GM21390 (cell line): ENCODE measurements around the gene ACTA1.
"Not testable (repeated sequence)": the region's sequence is repeated elsewhere in the genome, so short reads cannot be mapped to it uniquely, and the experiment has no call there.

ENCODE experiments used
- ATAC-seq: cut with Tn5 transposase; IDR thresholded peaks from one replicate; pipeline ENCODE4 v1.9.1; 2021; ENCODE audit not compliant: unreplicated experiment

The ACTA1 gene

GRCh38 chr1:229434005-229434640 lies at the start of gene ACTA1:
TSS of gene ACTA1 (minus strand) at chr1:229434094. CDS start at chr1:229433115, 979 bp downstream.
- no peak for ATAC-seq

- ATAC-seq: no peak
Observed at GRCh38 chr1:229482511-229482910, 48.6 kb upstream of the ACTA1 start.

GRCh38 chr1:229480495-229480894 lies 46.6 kb upstream of the ACTA1 start:
- ATAC-seq: no peak

GRCh38 chr1:229479660-229480399 lies 45.9 kb upstream of the ACTA1 start:
- ATAC-seq: peak; percentile 74

DNA sequence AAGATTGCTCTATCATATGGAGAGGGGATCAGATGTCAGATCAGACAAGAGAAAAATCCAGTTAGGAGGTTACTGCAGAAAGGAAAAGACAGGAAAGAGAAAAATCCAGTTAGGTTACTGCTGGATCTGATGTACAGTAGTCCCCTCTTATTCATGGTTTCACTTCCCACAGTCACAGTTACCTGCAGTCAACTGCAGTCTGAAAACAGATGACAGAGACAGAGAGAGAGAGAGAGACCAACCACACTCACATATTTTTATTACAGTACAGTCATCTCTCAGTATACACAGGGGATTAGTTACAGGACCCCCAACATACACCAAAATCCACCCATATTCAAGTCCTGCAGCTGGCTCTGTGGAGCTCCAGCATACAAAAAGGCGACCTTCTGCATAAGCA lies 45.0 kb upstream of the ACTA1 start:
- peak; percentile 72 for ATAC-seq

- ATAC-seq: not testable (repeated sequence)
Observed at GRCh38 chr1:229475859-229476258, 42.0 kb upstream of the ACTA1 start.

- no peak for ATAC-seq
Observed at GRCh38 chr1:229474509-229474908, 40.6 kb upstream of the ACTA1 start.

GRCh38 chr1:229471175-229471574 lies 37.3 kb upstream of the ACTA1 start:
- ATAC-seq: no peak

DNA sequence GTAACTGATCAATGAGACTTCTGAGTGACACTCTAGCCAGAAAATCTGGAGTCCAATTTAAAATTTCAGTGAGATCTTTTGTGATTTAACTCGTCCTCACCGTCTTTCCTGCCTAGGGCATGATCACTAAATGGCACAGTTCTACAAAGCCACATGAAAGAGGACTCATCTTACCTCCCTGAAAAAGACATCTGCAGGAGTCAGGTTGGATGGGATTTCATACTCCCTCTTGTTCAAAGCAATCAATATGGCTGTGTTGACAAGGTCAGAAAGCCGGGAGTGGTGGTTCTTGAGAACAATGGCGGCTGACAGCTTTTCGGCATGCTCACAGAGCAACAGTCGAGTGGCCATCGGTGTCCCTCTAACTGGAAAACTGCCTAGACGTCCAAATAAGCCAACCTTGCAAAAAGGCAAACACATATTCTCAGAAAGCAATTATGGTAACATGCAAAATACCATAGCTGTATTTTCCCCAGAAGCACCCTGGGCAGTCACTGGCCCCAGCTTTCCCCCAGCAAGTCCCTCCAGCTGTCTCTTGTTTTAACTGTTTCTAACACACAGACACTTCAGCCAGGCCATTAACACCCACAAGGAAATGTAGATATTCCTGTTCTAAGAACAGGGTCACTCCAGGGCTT lies 36.6 kb upstream of the ACTA1 start:
- no peak for ATAC-seq

DNA sequence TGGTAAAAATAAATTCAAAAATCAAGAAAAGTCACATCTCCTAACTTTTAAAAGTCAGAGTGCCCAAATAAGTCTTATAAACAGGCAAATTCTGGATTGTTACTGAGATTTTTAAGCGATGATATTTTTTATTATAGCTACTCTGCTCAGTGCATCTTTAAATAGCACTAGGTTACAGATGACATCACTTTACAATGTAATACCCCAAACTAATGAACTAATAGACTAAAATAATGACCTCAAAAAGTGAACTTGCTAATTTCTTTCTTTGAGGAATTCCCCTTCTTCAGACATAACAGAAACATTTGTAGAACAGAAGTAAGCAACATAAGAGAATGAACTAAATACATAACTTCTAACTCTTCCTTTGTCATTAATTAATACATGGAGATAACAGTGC lies 33.0 kb upstream of the ACTA1 start:
- ATAC-seq: no peak

- no peak for ATAC-seq
Observed at GRCh38 chr1:229464672-229465071, 30.8 kb upstream of the ACTA1 start.

GRCh38 chr1:229461032-229461668 lies 27.3 kb upstream of the ACTA1 start:
- ATAC-seq: no peak

DNA sequence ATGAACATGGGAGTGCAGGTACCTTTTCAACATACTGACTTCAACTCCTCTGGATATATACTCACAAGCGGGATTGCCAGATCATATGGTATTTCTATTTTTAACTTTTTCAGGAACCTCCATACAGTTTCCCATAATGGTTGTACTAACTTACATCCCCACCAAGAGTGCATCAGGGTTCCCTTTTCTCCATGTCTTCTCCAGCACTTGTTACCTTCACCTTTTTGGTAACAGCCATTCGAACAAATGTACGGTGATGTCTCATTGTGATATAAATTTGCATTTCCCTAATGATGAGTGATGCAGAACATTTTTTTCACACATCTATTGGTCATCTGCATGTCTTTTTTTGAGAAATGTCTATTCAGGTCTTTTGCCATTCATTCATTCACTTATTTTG lies 25.9 kb upstream of the ACTA1 start:
- no peak for ATAC-seq

- no peak for ATAC-seq
Observed at GRCh38 chr1:229457436-229457835, 23.5 kb upstream of the ACTA1 start.

GRCh38 chr1:229456016-229456415 lies 22.1 kb upstream of the ACTA1 start:
- no peak for ATAC-seq

- no peak for ATAC-seq
Observed at GRCh38 chr1:229454056-229454455, 20.2 kb upstream of the ACTA1 start.

GRCh38 chr1:229452956-229453801 lies 19.3 kb upstream of the ACTA1 start:
- ATAC-seq: no peak

DNA sequence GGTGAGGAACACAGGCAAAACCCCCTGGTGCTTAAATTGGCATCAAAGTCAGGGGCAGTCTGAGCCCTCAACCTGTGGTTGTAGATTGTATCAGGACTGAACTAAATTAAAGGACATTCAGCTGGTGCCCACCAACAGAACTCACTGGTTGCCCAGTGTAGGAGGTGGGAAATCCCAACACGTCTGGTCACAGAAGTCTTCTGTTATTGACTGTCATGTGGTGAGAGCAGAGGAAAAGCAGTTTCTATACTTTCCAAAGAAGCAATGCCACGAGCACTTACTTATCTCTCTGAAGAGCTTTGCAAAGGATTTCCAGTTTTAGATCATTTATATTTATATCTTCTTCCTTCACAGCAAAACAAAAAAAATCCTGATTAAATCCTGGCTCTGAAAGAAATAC lies 15.0 kb upstream of the ACTA1 start:
- no peak for ATAC-seq

- ATAC-seq: no peak
Observed at GRCh38 chr1:229448354-229448753, 14.5 kb upstream of the ACTA1 start.

GRCh38 chr1:229447809-229448252 lies 13.9 kb upstream of the ACTA1 start:
- no peak for ATAC-seq

DNA sequence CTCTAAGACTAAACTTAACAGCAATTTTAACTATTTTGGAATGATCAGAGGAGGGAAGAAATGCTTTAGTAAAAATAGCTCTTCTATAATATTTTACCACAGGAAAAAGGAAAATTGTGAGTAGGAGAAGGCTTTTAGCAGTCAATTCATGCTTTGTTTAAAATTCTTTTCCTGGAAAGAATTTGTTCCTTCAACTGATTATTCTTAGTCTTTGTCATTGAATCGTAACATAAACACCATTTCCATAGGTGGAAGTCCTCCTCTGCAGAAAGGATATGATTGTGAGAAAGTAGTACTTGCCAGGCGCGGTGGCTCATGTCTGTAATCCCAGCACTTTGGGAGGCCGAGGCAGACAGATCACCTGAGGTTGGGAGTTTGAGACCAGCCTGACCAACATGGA lies 11.9 kb upstream of the ACTA1 start:
- ATAC-seq: no peak
